HG03159 (cell line): Measurements from ENCODE around the gene PORCN.

Experiments
- ATAC-seq: cut with Tn5 transposase; IDR thresholded peaks from one replicate; pipeline ENCODE4 v1.9.1; 2021; ENCODE audit warnings: mild to moderate bottlenecking, moderate library complexity; ENCODE audit not compliant: unreplicated experiment

Gene PORCN

GRCh38 chrX:48475774-48476577, 32.8 kb upstream of the PORCN start, which contains the start of gene FTSJ1:
TSS of gene FTSJ1 (plus strand) at chrX:48476199. CDS start at chrX:48478048, 1,849 bp downstream.
- peak; percentile 83 for ATAC-seq

- no peak for ATAC-seq
Observed at GRCh38 chrX:48476919-48477318, 31.9 kb upstream of the PORCN start.

GRCh38 chrX:48477960-48478755, 30.6 kb upstream of the PORCN start:
- ATAC-seq: no peak

DNA sequence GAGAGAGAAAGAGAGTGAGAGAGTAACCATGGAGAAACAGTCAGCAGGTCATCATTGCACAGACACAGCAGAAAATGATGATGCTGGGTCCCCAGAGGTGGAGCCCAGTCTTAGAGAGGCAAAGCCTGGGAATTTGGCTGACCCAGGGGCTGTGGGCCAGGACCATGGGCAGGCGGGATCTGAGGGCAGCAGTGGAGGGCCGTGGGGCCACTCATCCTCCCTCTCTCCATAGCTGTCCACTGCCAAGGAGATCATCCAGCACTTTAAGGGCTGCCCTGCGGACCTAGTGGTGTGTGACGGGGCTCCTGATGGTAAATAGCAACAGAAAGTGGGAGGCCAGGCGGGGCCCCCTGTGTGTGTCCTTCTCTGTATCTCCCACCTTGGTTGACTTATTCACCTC, 30.0 kb upstream of the PORCN start:
- ATAC-seq: no peak

DNA sequence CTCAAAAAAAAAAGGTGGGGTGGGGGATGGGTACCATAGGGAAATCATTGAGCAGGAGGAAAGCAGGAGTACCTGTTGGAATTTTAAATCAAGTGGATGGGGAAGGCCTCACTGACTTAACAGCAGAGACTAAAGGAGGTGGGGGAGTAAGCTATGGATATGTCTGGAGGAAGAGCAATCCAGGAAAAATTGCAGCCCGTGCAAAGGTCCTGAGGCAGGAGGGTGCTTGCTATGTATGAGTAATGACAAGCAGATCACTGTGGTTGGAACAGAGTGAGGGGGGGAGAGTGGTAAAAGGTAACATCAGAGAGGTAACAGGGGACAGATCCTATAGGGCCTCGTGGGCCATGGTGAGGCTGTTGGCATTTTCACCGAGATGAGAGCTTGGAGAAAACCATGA, 28.6 kb upstream of the PORCN start:
- ATAC-seq: no peak

- no peak for ATAC-seq
Observed at GRCh38 chrX:48480583-48480982, 28.2 kb upstream of the PORCN start.

DNA sequence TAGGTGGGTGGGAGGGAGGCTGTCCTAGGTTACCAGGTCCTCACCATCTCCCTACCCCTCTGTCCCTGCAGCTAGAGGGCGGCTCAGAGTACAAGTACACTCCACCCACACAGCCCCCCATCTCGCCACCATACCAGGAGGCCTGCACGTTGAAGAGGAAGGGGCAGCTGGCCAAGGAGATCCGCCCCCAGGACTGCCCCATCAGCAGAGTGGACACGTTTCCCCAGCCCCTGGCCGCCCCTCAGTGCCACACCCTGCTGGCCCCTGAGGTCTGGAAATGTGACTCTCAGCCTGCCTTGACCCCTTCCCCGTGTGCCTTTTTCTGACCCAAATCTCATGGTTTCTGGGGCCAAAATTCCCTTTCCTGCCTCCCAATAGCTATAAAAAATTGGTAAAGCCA, 26.3 kb upstream of the PORCN start:
- no peak for ATAC-seq

DNA sequence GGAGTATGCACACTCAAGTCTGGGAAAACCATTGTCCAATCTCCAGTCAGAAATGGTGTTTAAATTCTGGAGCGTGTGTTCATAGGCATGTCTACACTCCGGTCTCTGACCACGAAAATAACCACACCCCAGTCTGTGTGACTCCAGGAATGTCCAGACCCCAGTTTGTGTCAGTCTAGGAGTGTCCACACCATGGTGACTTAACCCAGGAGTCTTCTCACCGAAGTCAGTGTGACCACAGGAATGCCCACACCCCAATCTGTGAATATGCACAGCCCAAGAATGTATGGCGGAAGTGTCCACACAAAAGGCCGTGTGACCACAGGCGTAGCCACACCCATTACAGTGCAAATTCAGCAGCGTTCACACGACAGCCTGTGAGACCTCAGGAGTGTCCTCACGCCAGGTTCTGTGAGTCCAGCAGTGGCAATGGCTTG, 21.4 kb upstream of the PORCN start:
- ATAC-seq: no peak

DNA sequence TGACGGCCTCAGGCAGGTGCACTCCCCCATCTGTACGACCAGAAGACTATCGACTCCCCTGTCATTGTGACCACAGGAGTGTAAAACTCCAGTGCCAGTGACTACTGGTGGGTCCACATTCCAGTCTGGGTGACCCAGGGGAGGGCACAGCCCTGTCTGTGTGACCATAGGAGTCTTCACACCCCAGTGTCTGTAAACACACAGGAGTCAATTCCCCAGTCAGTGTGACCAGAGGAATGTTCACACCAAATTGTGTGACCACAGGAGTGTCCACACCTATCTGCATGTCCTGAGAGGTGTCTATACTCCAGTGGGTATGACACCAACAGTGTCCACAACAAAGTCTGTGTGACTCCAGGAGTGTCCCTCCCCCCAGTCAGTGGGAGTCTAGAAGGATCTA, 20.8 kb upstream of the PORCN start:
- no peak for ATAC-seq

- no peak for ATAC-seq
Observed at GRCh38 chrX:48489296-48489695, 19.5 kb upstream of the PORCN start.

DNA sequence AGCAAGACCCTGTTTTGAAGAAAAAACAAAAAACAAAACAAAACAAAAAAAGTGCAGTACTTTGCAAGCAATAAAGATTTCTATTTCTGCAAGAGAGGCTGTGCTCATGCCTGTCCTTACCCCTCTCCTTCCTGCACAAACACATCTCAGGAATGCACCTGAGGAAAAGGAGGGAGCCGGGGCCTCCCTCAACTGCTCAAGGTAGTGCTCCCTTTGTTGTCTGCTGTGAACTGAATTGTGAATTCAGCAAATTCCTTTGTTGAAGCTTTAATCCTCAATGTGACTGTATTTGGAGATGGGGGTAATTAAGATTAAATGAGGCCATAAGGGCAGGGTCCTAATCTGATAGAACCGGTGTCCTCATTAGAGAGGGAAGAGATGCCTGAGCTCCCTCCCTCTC, 18.9 kb upstream of the PORCN start:
- no peak for ATAC-seq

GRCh38 chrX:48490661-48491060, 18.1 kb upstream of the PORCN start:
- ATAC-seq: no peak

- ATAC-seq: no peak
Observed at GRCh38 chrX:48491809-48492208, 17.0 kb upstream of the PORCN start.

DNA sequence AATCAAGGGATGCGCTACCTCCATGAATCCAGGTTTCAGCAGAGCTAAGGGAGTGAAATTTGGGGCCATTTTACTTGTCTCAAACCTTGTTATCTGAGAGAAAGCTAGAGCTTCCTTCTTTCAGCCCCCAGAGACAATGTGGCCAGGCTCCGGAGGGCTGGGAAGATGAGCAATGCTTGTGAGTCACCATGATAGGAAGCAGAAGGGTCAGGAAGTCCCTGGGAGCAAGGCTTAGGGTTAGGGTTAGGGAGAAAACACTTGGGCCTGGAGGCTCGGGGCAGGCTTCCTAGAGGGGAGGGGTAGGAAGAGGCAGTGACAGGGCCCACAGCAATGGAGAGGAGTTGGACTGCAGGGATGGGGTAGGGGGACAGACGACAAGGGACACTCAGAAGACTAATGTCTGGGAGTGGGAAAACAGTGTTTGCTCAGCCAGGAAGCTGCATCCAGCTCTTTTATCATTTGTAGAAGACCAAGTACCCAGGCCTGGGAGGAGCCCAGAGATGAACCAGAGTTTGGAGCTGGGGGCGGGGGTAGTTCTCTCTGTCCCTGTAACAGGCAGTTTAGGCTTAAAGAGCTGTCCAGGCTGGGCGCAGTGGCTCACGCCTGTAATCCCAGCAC, 16.4 kb upstream of the PORCN start:
- ATAC-seq: no peak

DNA sequence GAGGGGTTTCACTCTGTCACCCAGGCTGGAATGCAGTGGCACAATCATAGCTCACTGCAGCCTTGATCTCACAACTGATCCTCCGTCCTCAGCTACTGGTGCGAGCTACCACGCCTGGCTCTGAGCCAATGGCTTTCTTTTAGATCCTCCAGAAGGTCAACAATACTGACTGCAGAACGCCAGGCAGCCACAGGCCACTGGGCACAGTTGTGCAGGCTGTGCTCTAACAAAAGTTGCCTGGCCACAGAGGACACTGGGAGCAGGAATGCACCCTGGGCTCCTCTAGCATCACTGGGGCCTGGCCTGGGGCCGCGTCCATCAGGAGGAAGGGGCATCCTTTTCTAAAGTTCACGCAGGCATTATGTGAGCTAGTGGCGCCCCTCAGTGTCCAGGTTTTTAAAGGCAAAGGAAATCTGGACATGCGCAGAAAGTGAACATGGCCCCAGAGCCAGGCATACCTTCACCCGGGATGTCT, 14.9 kb upstream of the PORCN start:
- ATAC-seq: no peak

DNA sequence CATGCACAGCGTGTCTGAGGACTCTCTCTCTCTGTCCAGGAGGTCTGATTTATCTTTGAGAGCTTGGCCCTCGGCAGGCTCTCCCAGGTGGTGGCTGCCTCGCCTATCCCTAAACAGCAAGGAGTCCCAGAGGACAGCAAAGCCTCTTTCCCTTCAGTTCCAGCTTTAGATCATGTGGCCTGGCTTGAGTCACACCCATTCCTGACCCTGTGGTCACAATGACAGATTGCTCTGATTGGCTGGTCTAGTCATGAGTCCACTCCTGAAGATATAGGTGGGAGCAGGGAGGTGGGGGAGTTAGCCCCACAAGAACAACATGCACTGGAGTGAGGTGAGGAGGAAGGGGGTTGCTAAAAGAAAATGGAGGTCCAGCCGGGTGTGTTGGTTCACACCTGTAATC, 12.1 kb upstream of the PORCN start:
- no peak for ATAC-seq

GRCh38 chrX:48497871-48498270, 10.9 kb upstream of the PORCN start:
- ATAC-seq: no peak

DNA sequence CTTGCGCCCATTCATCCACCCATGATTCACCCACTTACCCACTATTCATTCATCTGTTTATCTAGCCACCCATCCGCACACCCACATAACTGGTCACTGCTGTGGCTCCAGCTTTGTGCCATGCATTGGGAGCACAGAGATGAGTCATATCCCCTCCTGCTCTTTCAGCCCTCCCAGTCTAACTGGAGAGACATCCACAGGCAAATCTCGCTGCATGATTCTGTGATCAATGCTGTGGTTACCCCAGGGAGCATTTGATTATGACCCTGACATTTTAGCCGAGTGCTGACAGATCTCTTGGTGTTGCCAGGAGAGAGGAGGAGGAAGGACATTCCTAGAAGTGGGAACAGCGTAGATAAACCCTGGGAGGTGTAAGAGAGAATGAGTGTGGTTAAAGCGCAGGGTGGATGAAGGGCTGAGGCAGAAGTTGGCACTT, 10.4 kb upstream of the PORCN start:
- no peak for ATAC-seq

GRCh38 chrX:48504261-48504660, 4.5 kb upstream of the PORCN start:
- ATAC-seq: no peak

GRCh38 chrX:48505481-48505880, 3.3 kb upstream of the PORCN start:
- ATAC-seq: no peak

DNA sequence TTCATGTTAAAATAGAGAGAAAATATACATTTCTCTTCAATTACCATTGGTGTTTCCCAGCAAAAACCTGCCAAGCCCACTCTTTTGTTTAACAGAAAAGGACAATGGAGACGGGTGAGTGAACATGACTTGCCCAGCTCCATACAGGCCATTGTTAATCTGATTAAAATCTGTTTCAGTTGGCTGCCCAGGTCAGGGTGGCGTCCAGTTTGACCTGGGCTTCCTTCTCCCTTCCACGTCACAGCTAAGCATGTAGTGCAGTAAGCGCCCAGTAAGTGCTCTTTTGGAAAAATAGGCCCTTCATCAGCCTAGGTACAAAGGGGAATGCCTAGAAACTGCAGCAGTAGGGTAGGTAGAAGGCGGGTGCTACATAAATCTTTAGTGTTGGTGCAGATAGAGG, 1.5 kb upstream of the PORCN start:
- no peak for ATAC-seq

- peak; percentile 13 for ATAC-seq
Observed at GRCh38 chrX:48509245-48509590, 426 bp downstream of the PORCN start.
